ENCODE data around the gene NOL6.

DNA sequence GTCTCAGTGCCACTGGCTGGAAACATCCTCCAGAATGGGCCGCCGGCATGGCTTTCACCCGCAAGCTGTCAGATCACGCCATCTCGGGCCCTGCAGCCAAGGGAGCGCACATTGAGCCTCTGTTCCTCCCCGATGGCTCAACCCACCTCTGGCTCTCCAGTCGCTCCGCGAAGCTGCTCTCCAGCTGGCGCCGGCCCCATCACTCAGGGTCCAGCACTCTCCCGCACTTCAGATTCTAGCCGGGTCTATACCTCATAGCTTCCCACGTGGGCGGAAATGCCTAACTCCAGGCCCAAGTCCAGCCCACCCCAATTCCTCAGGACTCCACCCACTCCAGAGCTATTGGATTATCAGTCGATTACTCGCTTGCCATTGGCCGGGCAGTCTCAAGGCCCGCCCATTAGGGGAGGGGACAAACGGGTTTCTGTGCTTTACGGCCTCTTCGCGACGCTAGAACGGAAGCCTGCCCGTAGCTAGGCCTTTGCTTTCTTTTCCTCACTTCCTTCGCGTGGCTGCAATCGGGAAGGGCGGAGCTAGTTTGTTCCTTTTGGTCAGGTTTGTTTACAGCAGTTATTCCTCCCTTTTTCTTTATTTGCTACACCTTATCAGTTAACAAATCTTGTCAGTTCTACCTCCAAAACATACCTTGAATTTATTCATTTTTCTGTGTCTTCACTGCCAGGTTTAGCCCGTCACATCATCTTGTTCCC is at the start of gene NOL6:
- TF ChIP-seq ZNF8 (CRISPR knock-in tag; IDR thresholded peaks at IDR 0.05): no peak
- no peak for TF ChIP-seq ZC3H10 (CRISPR knock-in tag; IDR thresholded peaks at IDR 0.05)
- no peak for TF ChIP-seq CSDC2 (CRISPR knock-in tag; IDR thresholded peaks at IDR 0.05)
- TF ChIP-seq, protein P1, sequence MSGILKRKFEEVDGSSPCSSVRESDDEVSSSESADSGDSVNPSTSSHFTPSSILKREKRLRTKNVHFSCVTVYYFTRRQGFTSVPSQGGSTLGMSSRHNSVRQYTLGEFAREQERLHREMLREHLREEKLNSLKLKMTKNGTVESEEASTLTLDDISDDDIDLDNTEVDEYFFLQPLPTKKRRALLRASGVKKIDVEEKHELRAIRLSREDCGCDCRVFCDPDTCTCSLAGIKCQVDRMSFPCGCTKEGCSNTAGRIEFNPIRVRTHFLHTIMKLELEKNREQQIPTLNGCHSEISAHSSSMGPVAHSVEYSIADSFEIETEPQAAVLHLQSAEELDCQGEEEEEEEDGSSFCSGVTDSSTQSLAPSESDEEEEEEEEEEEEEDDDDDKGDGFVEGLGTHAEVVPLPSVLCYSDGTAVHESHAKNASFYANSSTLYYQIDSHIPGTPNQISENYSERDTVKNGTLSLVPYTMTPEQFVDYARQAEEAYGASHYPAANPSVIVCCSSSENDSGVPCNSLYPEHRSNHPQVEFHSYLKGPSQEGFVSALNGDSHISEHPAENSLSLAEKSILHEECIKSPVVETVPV (CRISPR knock-in tag; IDR thresholded peaks at IDR 0.05): no peak
- no peak for TF ChIP-seq POU6F1 (CRISPR knock-in tag; IDR thresholded peaks at IDR 0.05; ENCODE audit: borderline replicate concordance, low read depth)
- TF ChIP-seq ARNTL (CRISPR knock-in tag; IDR thresholded peaks at IDR 0.05; ENCODE audit: borderline replicate concordance, low read depth): no peak

Measured in SK-N-SH treated with all-trans-retinoic acid at 6 μM for 48 hours (cell line).